Activated naive CD8-positive, alpha-beta T cell treated with anti-CD3 and anti-CD28 coated beads for 36 hours (primary cell): ENCODE measurements around the gene OLFM2. TPM values are rescaled to one million over a fixed set of nuclear protein-coding genes. Genes with fewer than 3 reads are reported as not detected.
"Not testable (repeated sequence)": the region's sequence is repeated elsewhere in the genome, so short reads cannot be mapped to it uniquely, and the experiment has no call there.

Experiments used
- DNase-seq: peaks from one replicate; pipeline ENCODE4 v3.0.0; 2021
- H3K27ac Mint-ChIP-seq: one replicate; pipeline ENCODE4 v1.8.0; 2022; ENCODE audit warnings: mild to moderate bottlenecking, moderate library complexity, mixed read lengths
- H3K27me3 Mint-ChIP-seq: one replicate; pipeline ENCODE4 v1.8.0; 2022; ENCODE audit warnings: mild to moderate bottlenecking, mixed read lengths
- H3K36me3 Mint-ChIP-seq: one replicate; pipeline ENCODE4 v1.8.0; 2021; ENCODE audit warnings: mild to moderate bottlenecking, mixed read lengths
- H3K4me1 Mint-ChIP-seq: one replicate; pipeline ENCODE4 v1.8.0; 2021; ENCODE audit warnings: mixed read lengths
- H3K4me3 Mint-ChIP-seq: one replicate; pipeline ENCODE4 v1.8.0; 2022; ENCODE audit warnings: mild to moderate bottlenecking, moderate library complexity, mixed read lengths
- H3K9me3 Mint-ChIP-seq: one replicate; pipeline ENCODE4 v1.8.0; 2022; ENCODE audit warnings: mixed read lengths
- total RNA-seq, 2 experiments: library from RNA; stranded (reverse); gene quantifications; one replicate each; pipeline ENCODE4 v1.2.3, GENCODE V29; 2021

OLFM2 gene
- total RNA-seq, 2 experiments from 2014 or later = 2.7 to 2.9 TPM

DNA sequence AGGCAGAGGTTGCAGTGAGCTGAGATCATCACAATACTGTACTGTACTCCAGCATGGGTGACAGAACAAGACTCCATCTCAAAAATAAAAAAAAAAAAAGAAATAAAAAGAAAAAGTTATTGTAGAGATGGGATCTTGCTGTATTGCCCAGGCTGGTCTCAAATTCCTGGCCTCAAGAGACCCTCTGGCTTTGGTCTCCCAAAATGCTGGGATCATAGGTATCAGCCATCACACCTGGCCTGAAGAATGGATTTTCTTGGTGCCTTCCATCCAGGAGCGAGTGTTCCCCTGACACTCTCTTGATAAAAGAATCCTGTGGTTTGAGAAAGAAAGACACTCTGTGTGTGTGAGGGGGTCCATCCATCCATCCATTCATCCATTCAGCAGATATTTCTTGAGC is 4.7 kb downstream of the OLFM2 start:
- peaks cover 15% of the 10 kb centered on the region for H3K4me1 Mint-ChIP-seq

DNA sequence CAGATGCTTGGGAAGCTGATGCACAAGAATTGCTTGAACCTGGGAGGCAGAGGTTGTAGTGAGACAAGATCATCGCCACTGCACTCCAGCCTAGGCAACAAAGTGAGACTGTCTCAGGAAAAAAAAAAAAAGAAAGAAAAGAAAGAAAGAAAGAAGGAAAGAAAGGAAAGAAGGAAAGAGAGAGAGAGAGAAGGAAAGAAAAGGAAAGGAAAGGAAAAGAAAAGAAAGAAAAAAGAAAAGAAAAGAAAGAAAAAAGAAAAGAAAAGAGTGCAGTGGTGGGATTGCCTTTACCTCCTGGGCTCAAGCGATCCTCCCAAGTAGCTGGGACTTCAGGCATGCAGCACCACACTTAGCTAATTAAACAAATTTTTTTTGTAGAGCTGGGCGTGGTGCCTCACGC is 12.9 kb downstream of the OLFM2 start:
- Mint-ChIP-seq H3K9me3 (no peaks in the 10 kb centered on the region), H3K36me3 (no peaks in the 10 kb centered on the region), H3K27me3 (peaks cover 11% of the 10 kb centered on the region), H3K4me1 (no peaks in the 10 kb centered on the region), H3K27ac (no peak overlapping the region), H3K4me3 (no peak overlapping the region)
- no peak for DNase-seq

More for the DNA sequence above, 4.7 kb downstream of the OLFM2 start:
- peaks cover 50% of the 10 kb centered on the region for H3K27me3 Mint-ChIP-seq
- no peaks in the 10 kb centered on the region for H3K9me3 Mint-ChIP-seq
- no peak overlapping the region for H3K4me3 Mint-ChIP-seq
- H3K36me3 Mint-ChIP-seq = no peaks in the 10 kb centered on the region
- no peak for DNase-seq
- H3K27ac Mint-ChIP-seq = no peak overlapping the region

DNA sequence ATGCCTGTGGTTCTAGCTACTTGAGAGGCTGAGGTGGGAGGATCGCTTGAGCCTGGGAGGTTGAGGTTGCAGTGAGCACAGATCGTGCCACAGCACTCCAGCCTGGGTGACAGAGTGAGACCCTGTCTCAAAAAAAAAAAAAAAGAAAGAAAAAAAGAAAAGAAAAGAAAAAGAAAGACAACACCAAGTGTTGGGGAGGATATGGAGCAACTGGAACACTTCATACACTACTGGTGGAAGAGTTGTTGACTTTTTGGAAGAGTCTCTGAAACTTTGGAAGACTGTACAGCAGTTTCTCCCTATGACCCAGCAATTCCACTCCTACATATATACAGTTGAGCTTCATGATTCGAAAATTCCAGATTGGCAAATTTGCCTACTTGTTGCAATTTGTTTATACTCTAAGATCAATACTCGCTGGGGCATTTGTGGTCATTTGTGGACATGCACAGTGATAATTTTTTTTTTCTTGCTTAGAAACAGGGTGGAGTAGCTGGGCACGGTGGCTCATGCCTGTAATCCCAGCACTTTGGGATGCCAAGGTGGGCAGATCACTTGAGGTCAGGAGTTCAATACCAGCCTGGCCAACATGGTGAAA is 13.4 kb downstream of the OLFM2 start:
- H3K4me1 Mint-ChIP-seq = not testable (repeated sequence)

DNA sequence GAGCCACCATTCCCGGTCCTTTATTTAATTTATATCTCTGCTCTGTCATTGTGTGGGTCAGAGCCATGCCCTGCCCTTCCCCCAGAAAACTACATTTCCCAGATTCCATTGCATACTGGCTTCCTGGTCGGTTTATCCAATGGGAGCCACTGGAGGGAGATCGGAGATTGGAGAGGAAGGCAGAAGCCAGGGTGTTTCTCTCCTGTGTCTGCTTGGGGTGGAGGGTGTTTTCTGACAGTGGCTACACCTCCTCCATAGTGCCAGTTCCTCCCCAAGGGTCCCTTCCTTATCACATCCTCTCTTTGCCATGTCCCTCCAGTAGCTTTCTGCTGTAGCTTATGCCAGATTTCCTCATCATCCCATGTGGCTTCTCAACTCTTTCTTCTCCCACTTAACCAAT is 19.0 kb downstream of the OLFM2 start:
- peaks cover 37% of the 10 kb centered on the region for H3K27me3 Mint-ChIP-seq
- H3K36me3 Mint-ChIP-seq = no peaks in the 10 kb centered on the region
- H3K4me3 Mint-ChIP-seq = no peak overlapping the region
- no peak overlapping the region for H3K27ac Mint-ChIP-seq
- H3K9me3 Mint-ChIP-seq = no peaks in the 10 kb centered on the region
- H3K4me1 Mint-ChIP-seq = peaks cover 6% of the 10 kb centered on the region
- no peak for DNase-seq

More for the DNA sequence above, 13.4 kb downstream of the OLFM2 start:
- peaks cover 15% of the 10 kb centered on the region for H3K27me3 Mint-ChIP-seq
- H3K27ac Mint-ChIP-seq, H3K4me3 Mint-ChIP-seq, H3K36me3 Mint-ChIP-seq, DNase-seq, H3K9me3 Mint-ChIP-seq: not testable (repeated sequence)

DNA sequence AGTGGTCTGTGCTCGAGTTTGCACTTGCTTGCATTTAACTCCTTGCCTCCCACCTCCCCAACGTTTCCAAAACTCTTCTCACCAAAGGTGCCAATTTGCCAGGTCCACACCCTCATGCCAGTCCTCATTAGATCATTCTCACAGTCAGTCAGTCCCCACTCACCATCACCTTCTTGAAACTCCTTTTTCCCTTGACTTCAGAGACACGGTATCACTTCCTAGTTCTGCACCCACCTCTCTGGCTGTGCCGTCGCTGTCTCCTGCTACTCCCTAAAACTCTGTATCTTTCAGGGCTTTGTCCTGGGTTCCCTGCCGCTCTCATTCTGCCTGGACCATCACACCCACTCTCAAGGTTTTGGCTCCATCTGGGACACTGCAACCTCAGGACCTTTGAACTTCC is 19.6 kb downstream of the OLFM2 start:
- H3K9me3 Mint-ChIP-seq = no peaks in the 10 kb centered on the region
- peaks cover 6% of the 10 kb centered on the region for H3K4me1 Mint-ChIP-seq

DNA sequence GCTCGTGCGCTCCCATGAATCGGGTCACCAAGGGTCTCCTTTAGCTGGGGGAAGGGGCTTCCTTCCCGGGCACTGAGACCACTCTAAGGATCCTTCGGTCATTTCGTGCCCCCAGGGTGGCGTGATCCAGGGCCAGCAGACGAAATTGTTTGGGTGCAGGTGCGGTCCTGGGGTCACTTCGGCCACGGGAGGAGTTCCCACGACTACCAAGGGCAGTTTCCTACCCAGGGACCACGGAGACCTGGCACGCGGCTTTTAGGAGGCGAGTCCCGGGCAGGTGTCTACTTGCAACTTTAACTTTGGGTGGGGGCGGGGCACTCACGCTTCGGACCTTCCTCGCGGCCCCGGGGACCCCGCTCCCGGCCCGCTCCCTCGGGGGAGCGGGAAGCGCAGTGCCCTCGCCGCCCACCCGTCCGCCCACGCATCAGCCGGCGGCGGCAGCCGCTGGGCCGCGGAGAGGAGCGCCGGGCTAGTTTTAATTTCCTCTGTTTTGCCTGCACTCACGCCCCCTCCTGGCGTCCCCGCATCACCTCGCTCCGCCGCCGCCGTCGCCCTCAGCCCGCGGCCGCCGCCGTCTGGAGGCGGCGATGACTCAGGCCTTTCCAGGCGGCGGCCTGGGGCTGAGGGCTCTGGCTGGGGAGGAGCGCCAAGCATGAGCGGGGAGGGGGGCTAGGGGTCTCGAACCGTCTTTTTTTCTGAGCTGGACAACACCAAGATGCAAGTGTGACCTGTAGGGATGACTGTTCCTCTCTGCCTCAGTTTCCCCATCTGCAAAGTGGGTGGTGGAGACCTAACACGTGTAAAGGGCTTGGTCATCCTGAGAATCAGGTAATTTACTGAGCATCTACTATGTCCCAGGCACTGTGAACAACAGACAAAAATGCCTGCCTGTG is 21.8 kb downstream of the OLFM2 start:
- Mint-ChIP-seq H3K27me3 (peaks cover 33% of the 10 kb centered on the region), H3K36me3 (no peaks in the 10 kb centered on the region), H3K4me1 (peaks cover 6% of the 10 kb centered on the region), H3K4me3 (peak overlapping the region; percentile 62), H3K9me3 (no peaks in the 10 kb centered on the region), H3K27ac (no peak overlapping the region)
- DNase-seq = peak; percentile 89

More for the DNA sequence above, 19.6 kb downstream of the OLFM2 start:
- no peak for DNase-seq
- Mint-ChIP-seq H3K4me3 (no peak overlapping the region), H3K36me3 (no peaks in the 10 kb centered on the region), H3K27me3 (peaks cover 37% of the 10 kb centered on the region), H3K27ac (no peak overlapping the region)

DNA sequence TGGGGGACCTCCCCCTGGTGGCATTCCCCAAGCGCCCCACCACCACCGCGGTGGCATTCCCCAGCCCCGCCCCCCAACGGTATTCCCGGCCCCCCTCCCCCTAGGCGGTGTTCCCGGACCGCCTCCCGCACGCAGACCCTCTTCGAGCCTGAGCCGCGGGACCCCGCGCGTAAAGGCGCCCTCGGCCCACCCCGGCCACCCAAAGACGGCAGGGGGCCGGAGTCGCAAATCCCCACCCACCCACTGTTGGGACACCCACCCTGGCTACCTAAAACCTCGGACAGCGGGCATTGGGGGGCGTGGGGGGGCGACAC is 22.4 kb downstream of the OLFM2 start:
- H3K27me3 Mint-ChIP-seq = peaks cover 34% of the 10 kb centered on the region
- H3K27ac Mint-ChIP-seq = no peak overlapping the region
- no peaks in the 10 kb centered on the region for H3K36me3 Mint-ChIP-seq
- no peaks in the 10 kb centered on the region for H3K9me3 Mint-ChIP-seq
- peaks cover 6% of the 10 kb centered on the region for H3K4me1 Mint-ChIP-seq
- H3K4me3 Mint-ChIP-seq = peak overlapping the region; percentile 62
- DNase-seq = no peak

DNA sequence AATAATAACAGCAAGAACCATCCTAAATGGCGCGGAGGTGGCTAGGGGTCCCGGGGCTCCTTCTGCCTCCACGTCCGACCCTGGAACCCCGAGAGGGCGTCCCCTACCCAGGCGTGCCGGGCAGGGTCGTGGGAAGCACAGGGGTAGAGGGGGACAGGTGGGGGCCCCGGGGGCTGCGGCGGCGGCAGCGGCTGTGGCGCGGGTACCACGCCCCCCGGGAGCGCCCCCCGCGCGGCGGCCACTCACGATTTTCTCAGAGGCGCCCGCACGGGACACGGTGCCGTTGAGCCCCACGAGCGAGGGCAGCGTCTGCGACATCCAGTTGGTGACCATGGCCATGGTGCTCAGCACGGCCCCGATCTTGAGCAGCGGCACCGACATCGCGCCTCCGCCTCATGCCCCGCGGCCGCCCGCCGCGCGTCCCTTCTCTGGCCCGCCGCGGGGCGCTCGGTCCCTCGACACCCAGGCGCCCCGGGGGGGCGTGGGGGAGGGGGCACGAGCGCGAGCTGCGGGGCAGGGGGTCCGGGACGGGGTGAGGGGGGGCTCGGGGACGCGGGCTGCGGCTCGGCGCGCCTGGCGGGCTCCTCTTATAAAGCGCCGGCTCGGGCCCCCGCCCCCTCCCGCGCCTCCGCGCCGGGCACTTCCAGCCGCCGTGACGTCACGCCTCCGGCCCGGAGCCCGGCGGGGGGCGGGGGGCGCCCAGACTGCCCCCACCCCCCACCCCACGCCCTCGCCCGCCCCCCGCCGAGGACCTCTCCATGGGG is 22.9 kb downstream of the OLFM2 start:
- DNase-seq = peak; percentile 26
- H3K4me1 Mint-ChIP-seq = peaks cover 6% of the 10 kb centered on the region
- H3K27me3 Mint-ChIP-seq = peaks cover 31% of the 10 kb centered on the region
- no peaks in the 10 kb centered on the region for H3K9me3 Mint-ChIP-seq
- H3K36me3 Mint-ChIP-seq = no peaks in the 10 kb centered on the region
- H3K4me3 Mint-ChIP-seq = peak overlapping the region; percentile 49
- no peak overlapping the region for H3K27ac Mint-ChIP-seq

DNA sequence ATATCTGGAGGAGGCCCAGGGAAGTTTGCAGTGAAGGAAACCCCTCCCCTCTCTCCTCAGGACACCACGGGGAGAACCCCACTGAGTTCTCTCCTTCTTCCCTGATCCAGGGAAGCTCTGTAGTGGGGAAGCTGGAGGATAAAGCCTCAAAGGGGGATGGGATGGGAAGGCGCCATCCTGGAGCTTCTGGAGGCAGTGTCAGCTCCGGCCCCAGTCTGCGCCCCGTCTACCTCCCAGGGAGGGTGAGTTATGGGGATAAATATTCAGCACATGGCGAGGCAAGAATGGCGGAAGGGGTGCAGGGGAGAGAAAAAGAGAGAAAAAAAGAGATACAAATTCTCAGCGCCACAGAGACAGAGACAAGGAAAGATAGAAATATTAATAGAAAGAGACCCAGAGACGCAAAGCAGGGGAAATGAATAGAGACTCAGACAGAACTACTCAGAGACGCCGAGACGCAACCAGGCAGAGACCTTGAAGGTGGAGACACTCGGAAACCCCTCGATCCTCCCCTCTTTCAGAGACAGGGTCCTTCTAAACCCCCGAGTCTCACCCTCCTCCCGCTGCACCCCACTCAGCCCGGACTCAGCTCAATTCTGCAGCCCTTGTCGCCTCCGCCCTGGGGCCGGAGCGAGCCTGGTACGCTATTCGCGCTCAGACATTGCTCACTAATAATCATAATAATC is 23.6 kb downstream of the OLFM2 start:
- Mint-ChIP-seq H3K36me3 (no peaks in the 10 kb centered on the region), H3K9me3 (no peaks in the 10 kb centered on the region), H3K27me3 (peaks cover 24% of the 10 kb centered on the region), H3K27ac (no peak overlapping the region), H3K4me1 (peaks cover 6% of the 10 kb centered on the region), H3K4me3 (peak overlapping the region; percentile 49)
- DNase-seq = no peak

DNA sequence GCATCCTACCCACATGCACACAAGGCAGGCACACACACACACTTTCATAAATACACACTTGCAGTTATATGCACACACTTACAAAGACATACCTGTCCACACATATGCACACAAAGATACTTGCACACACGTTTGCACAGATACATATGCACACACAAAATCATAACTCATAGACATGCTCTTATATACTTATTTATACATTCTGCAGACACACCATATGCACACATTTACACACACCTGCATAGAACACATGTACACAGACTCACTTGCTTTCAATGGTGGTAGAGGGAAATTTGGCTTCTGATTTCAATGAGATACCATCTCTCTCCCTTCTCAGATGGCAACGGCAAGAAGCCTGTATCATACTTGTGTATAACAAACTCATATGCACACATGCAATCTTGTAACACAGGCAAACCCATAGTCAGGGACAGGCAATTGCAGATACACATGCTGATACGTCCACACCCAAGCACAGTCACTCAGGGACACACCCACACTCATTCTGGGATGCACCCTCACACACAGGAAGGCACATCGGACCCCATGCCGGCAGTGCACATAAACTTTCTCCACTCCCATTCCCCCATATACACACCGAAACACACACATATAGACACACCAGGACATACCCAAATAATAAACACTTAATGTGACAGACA is 24.7 kb downstream of the OLFM2 start:
- Mint-ChIP-seq H3K36me3 (no peaks in the 10 kb centered on the region), H3K4me1 (peaks cover 3% of the 10 kb centered on the region), H3K4me3 (no peak overlapping the region), H3K27me3 (peaks cover 14% of the 10 kb centered on the region), H3K9me3 (no peaks in the 10 kb centered on the region), H3K27ac (no peak overlapping the region)
- DNase-seq = no peak

DNA sequence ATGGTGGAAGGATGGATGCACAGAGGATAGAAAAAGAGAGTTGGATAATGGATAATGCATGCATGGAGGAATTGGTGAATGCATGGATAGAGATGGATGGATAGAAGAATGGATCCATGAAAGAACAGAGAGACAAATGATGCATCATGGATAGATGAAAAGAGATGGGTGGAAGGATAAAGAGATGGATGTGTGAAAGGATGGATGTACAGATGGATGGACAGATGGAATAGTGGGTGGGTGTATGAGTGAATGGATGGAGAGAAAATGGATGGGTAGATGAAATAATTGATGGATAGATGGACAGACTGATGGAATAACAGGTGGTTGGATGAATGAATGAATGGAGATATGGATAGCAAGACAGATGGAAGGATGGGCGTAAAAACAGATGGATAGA is 25.7 kb downstream of the OLFM2 start:
- no peak overlapping the region for H3K27ac Mint-ChIP-seq
- H3K27me3 Mint-ChIP-seq = peaks cover 5% of the 10 kb centered on the region
- no peak overlapping the region for H3K4me3 Mint-ChIP-seq
- DNase-seq = no peak
- H3K36me3 Mint-ChIP-seq = no peaks in the 10 kb centered on the region
- H3K4me1 Mint-ChIP-seq = peaks cover 3% of the 10 kb centered on the region
- H3K9me3 Mint-ChIP-seq = no peaks in the 10 kb centered on the region

DNA sequence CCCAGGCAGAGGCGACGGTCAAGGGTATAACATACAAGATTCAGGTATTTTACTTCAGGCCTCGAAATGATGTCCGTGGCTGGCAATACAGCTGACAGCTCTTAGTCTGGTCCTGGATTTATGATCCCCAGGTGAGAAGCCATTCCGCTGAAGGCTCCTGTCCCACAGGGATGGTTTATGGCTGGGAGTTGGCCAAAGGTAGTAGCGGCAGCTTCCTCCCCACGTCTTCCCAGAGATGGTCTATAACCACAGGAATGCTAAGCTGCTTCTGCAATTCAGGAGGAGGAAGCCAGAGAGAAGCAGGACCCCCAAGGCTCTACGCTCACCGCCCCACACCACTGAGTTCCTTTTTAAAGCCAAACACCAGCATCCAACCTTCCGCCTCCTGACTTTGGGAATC is 27.1 kb downstream of the OLFM2 start:
- H3K27me3 Mint-ChIP-seq = peaks cover 4% of the 10 kb centered on the region
- H3K27ac Mint-ChIP-seq = no peak overlapping the region
- H3K9me3 Mint-ChIP-seq = no peaks in the 10 kb centered on the region
- no peaks in the 10 kb centered on the region for H3K36me3 Mint-ChIP-seq
- peaks cover 3% of the 10 kb centered on the region for H3K4me1 Mint-ChIP-seq
- DNase-seq = no peak
- no peak overlapping the region for H3K4me3 Mint-ChIP-seq

DNA sequence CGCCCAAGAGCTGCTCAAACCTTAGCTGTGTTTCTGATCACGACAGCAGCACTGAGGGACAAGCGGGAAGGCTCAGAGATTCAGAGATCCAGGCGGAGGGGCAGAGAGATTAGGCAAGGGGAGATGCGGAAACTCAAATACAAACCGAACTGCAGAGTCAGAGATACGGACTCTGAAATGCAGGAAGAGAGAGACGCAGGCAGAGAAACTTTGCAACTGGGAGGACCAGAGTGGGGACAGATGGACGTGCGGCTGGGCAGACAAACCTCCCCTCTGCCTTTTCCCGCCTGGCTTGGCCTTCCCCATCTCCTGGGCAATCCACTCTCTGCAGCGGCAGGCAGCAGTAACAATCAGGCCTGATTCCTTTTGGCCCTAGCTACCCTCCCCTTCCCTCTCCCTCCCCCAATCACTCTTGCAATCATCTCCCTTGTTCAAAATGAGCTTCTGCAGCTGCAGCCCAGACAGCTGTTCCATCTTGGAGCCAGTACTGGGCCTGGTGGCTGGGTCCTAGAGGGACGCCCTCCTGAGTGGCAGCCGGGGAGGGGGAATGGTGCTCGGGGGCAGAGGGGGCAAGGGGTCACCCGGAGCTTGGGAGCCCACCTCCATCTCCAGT is 29.7 kb downstream of the OLFM2 start:
- Mint-ChIP-seq H3K4me3 (no peak overlapping the region), H3K4me1 (no peaks in the 10 kb centered on the region), H3K9me3 (no peaks in the 10 kb centered on the region), H3K27me3 (peaks cover 4% of the 10 kb centered on the region), H3K36me3 (no peaks in the 10 kb centered on the region), H3K27ac (no peak overlapping the region)
- no peak for DNase-seq

DNA sequence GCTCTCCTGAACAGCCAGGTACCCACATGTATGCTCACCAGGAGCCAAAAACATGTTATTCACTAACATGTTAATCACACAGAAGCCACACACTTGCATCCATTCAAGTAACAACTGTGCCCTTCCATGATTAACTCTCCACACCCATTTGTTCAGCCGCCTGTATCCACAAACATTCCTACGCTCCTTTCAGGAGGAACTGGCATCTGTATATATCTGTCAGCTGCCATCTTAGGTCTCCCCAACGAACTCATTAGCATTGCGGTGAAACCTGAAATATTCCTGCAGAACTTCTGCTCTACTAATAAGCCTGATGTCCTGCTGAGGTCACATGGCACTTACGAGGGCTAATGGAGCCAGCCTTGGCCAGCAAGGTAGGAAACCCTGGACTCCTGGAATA is 33.0 kb downstream of the OLFM2 start:
- no peaks in the 10 kb centered on the region for H3K4me1 Mint-ChIP-seq
- H3K27me3 Mint-ChIP-seq = peaks cover 9% of the 10 kb centered on the region
- no peak overlapping the region for H3K27ac Mint-ChIP-seq
- no peak overlapping the region for H3K4me3 Mint-ChIP-seq
- no peak for DNase-seq
- H3K9me3 Mint-ChIP-seq = no peaks in the 10 kb centered on the region
- H3K36me3 Mint-ChIP-seq = no peaks in the 10 kb centered on the region
